HG03097 (cell line): ENCODE results near the gene RAB5B.

ENCODE experiments used
- ATAC-seq: cut with Tn5 transposase; IDR thresholded peaks from one replicate; pipeline ENCODE4 v1.9.1; 2021; ENCODE audit not compliant: unreplicated experiment, low FRiP score

Gene RAB5B

GRCh38 chr12:55973599-55974307, at the start of gene RAB5B:
TSS of gene RAB5B (plus strand) at chr12:55974078. CDS start at chr12:55986961, 12,883 bp downstream.
- peak; percentile 94 for ATAC-seq

GRCh38 chr12:55925371-55925770, 48.5 kb upstream of the RAB5B start:
- ATAC-seq: no peak

- ATAC-seq: no peak
Measured at GRCh38 chr12:55925870-55926737, 47.8 kb upstream of the RAB5B start.

GRCh38 chr12:55926738-55927587, 46.9 kb upstream of the RAB5B start:
- peak; percentile 41 for ATAC-seq

GRCh38 chr12:55927588-55928502, 46.0 kb upstream of the RAB5B start, which contains the start of gene PYM1:
TSS of gene PYM1 (minus strand) at chr12:55927894. CDS start at chr12:55927761, 133 bp downstream.
- peak; percentile 28 for ATAC-seq

- peak; percentile 32 for ATAC-seq
Measured at GRCh38 chr12:55929306-55929791, 44.5 kb upstream of the RAB5B start.

GRCh38 chr12:55930771-55931316, 43.0 kb upstream of the RAB5B start, which contains the start of gene DGKA:
TSS of gene DGKA (plus strand) at chr12:55931162. CDS start at chr12:55936504, 5,342 bp downstream.
- no peak for ATAC-seq

GRCh38 chr12:55931317-55931779, 42.5 kb upstream of the RAB5B start:
- no peak for ATAC-seq

GRCh38 chr12:55931780-55932550, 41.9 kb upstream of the RAB5B start:
- no peak for ATAC-seq

GRCh38 chr12:55932551-55932910, 41.3 kb upstream of the RAB5B start:
- ATAC-seq: no peak

GRCh38 chr12:55933169-55933798, 40.6 kb upstream of the RAB5B start:
- no peak for ATAC-seq

- ATAC-seq: no peak
Measured at GRCh38 chr12:55933799-55934742, 39.8 kb upstream of the RAB5B start.

- ATAC-seq: no peak
Measured at GRCh38 chr12:55934773-55935172, 39.1 kb upstream of the RAB5B start.

GRCh38 chr12:55935738-55936151, 38.1 kb upstream of the RAB5B start:
- ATAC-seq: no peak

- ATAC-seq: no peak
Measured at GRCh38 chr12:55937981-55938380, 35.9 kb upstream of the RAB5B start.

GRCh38 chr12:55938826-55939501, 34.9 kb upstream of the RAB5B start:
- ATAC-seq: no peak
